GM12874 (cell line): ENCODE data around the gene GRK2.

Experiments
- TF ChIP-seq, protein P1 (sequence below): IDR thresholded peaks from 2 replicates; pipeline ENCODE4 v1.5.1; 2011; ENCODE audit warnings: low read depth, mild to moderate bottlenecking, control low read depth, low read length, moderate library complexity; ENCODE audit not compliant: insufficient read depth

Gene GRK2

DNA sequence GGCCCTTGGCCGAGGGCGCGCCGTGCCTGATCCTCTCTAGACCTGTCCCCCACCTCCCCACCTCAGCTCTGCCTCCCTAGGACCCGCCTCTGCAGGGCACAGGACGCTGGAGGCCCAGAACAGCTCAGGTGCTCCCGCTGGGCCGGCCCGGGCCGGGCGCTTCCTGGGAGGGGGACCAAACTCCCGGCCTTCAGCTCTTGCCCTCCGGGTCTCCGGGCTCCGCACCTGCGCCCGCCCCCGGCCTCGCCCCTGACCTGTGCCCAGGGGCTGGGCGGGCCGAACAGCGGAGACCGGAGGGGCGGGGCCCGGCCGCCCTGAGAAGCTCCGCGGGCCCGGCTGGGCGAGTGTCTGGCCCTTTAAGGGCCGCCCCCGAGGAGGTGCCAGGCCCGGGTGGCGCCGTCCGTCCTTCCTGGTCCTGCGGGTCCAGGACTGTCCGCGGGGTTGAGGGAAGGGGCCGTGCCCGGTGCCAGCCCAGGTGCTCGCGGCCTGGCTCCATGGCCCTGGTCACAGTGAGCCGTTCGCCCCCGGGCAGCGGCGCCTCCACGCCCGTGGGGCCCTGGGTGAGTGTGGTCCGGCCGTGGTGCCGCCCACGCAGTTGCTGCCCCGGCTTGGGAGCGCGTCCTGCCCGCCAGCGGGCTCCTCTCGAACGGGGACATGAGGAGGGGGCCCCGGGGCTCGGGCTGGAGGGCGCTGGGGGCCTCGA, 37.0 kb downstream of the GRK2 start, which contains the start of gene SSH3:
Gene SSH3, plus strand, starts transcription at position 399 of the 703 bp plus-strand sequence. Its CDS starts 96 bp downstream, at position 495.
- TF ChIP-seq, protein P1, sequence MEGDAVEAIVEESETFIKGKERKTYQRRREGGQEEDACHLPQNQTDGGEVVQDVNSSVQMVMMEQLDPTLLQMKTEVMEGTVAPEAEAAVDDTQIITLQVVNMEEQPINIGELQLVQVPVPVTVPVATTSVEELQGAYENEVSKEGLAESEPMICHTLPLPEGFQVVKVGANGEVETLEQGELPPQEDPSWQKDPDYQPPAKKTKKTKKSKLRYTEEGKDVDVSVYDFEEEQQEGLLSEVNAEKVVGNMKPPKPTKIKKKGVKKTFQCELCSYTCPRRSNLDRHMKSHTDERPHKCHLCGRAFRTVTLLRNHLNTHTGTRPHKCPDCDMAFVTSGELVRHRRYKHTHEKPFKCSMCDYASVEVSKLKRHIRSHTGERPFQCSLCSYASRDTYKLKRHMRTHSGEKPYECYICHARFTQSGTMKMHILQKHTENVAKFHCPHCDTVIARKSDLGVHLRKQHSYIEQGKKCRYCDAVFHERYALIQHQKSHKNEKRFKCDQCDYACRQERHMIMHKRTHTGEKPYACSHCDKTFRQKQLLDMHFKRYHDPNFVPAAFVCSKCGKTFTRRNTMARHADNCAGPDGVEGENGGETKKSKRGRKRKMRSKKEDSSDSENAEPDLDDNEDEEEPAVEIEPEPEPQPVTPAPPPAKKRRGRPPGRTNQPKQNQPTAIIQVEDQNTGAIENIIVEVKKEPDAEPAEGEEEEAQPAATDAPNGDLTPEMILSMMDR, result no peak

DNA sequence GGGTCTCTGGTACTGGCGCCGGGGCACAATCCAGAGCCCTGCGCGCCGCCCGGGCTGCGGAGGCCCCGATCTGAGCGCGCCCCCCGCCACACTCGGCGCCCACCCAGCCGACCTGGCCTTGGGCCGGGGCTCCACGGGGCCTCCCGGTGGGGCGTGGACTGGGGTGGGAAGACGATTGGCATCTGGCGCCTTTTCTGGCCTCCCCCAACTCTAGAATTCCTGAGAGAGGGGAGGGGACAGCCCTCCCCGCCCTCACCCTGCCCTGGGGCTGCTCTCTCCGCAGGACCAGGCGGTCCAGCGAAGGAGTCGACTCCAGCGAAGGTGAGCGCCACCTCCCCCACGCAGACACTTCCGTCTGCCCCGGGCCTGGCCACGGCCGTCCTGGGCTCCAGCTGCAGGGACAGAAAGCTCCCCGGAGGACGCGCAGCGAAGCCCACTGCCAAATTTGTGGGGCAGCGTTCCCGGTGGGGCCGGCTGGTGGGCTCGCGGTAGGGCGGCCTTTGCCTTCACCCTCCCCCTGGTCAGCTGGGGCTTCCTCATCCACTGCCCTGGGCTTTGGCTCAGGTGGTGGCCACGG, 37.6 kb downstream of the GRK2 start:
- TF ChIP-seq, protein P1, result no peak

DNA sequence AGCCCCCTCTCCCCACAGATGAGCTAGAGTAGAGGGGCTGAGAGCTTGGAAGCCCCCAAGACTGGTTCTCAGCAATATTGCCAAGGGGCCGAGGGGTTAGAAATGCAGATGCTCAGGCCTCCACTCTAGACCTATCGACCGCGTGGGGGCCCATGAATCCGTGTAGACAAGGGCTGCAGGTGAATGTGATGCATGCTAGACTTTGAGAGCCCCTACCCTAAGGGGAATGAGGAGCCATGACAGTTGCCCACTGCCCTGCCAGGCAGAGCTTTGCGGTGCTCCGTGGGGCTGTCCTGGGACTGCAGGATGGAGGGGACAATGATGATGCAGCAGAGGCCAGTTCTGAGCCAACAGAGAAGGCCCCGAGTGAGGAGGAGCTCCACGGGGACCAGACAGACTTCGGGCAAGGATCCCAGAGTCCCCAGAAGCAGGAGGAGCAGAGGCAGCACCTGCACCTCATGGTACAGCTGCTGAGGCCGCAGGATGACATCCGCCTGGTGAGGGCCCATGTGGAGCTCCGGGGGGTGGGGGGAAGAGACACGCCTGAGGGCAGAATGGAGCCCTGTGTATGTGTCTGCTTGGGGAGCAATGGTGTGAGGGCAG, 38.3 kb downstream of the GRK2 start:
- TF ChIP-seq, protein P1, result no peak

DNA sequence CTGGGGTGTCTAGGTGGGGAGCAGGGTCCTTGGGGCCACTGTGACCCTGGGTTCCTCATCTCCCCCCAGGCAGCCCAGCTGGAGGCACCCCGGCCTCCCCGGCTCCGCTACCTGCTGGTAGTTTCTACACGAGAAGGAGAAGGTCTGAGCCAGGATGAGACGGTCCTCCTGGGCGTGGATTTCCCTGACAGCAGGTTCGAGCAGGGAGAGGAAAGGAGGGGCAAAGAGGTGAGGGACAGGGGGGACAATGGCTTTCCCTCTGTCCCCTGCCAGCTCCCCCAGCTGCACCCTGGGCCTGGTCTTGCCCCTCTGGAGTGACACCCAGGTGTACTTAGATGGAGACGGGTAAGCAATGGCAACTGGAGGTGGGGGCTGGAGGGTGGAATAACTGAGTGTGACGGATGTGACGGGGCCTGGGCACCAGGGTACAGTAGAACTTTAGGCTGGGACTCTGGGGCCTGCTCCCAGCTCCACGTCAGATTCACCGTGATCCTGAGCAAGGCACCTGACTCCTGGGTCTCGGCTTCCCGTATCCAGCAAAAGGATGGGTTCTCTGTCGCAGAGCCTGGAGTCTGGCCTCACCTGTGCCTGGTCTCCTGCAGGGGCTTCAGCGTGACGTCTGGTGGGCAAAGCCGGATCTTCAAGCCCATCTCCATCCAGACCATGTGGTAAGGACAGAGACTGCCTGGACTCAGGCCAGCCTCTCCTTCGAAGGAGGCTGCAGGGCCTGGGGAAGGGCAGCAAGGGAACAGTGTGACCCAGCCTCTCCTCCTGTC, 40.7 kb downstream of the GRK2 start:
- TF ChIP-seq, protein P1, result no peak

DNA sequence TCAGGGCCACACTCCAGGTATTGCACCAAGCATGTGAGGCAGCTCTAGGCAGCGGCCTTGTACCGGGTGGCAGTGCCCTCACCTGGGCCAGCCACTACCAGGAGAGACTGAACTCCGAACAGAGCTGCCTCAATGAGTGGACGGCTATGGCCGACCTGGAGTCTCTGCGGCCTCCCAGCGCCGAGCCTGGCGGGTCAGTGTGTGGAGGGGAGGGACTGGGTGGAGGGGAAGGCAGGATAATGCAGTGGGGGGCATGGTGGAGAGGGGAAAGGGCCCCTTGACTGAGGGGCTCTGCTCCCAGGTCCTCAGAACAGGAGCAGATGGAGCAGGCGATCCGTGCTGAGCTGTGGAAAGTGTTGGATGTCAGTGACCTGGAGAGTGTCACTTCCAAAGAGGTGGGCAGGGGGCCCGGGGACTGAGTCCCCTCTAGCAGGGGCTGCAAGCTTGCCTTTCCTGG, 41.3 kb downstream of the GRK2 start:
- TF ChIP-seq, protein P1, result no peak

DNA sequence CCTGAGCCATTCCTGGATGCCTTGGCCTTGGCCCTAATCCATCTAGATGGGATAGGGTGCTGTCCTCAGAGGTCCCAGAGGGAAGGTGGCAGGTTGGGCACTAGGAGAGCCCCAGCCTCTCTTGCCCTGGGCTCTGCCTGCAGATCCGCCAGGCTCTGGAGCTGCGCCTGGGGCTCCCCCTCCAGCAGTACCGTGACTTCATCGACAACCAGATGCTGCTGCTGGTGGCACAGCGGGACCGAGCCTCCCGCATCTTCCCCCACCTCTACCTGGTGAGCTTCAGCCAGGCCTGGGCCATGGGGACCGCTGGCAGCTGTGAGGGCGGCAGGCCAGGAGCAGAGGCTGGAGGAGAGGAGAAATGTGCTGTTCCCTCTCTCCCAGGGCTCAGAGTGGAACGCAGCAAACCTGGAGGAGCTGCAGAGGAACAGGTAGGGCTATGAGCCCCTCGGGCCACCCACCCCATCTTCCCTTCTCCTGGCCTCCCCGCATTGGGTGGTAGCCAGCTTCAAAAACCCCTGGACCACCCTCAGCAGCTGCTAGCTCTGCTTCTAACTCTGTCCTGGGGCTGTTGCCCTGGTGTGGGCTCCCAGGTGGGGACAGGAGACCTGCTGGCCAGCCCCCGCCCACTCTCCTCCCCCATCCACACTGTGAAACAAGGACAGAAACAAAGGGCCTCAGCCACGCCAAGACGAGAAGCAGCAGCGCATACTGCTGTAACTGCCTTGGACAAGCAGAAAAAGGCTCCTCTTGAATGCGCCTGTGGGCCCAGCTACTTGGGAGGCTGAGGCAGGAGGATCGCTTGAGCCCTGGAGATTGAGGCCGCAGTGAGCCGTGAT, 42.0 kb downstream of the GRK2 start:
- TF ChIP-seq, protein P1, result no peak
